ENCODE data around the gene HRH4.

The HRH4 gene

GRCh38 chr18:24459772-24460171 lies 665 bp upstream of the HRH4 start:
- TF ChIP-seq EZH2phosphoT487 (IDR thresholded peaks at IDR 0.05; ENCODE audit: low read length) (no peak), CTCF (IDR thresholded peaks at IDR 0.05; ENCODE audit: low read length) (no peak), EZH2 (optimal IDR thresholded peaks at IDR 0.05; ENCODE audit: low read depth, low read length) (no peak)
- H3K4me2 ChIP-seq (ENCODE audit: low read depth, low read length) = no peak overlapping the region
- H3F3A ChIP-seq (ENCODE audit: insufficient read depth, low read length) = no peaks in the 10 kb centered on the region
- no peaks in the 10 kb centered on the region for H3K27me3 ChIP-seq (replicated peaks; ENCODE audit: insufficient read depth, low read length)
- H3K27ac ChIP-seq (ENCODE audit: low read length) = no peak overlapping the region
- no peaks in the 10 kb centered on the region for H4K20me1 ChIP-seq (ENCODE audit: insufficient read depth, low read length)
- no peaks in the 10 kb centered on the region for H3K9me2 ChIP-seq (replicated peaks; ENCODE audit: insufficient read depth, low read length)
- H3K4me1 ChIP-seq (ENCODE audit: low read length) = no peaks in the 10 kb centered on the region
- no peak overlapping the region for H3K9ac ChIP-seq (ENCODE audit: low read length)
- H3K4me3 ChIP-seq (ENCODE audit: low read length) = no peak overlapping the region
- H3K36me3 ChIP-seq (replicated peaks; ENCODE audit: insufficient read depth, low read length) = no peaks in the 10 kb centered on the region
- H3K9me3 ChIP-seq (replicated peaks; ENCODE audit: insufficient read depth, low read length) = no peaks in the 10 kb centered on the region
- no peaks in the 10 kb centered on the region for H3K79me2 ChIP-seq (ENCODE audit: low read length)
- H2AFZ ChIP-seq (ENCODE audit: low read length) = no peak overlapping the region
- no peak for DNase-seq

GRCh38 chr18:24461996-24462395 lies 1.6 kb downstream of the HRH4 start:
- H3K27me3 ChIP-seq (replicated peaks; ENCODE audit: insufficient read depth, low read length) = no peaks in the 10 kb centered on the region
- no peaks in the 10 kb centered on the region for H3F3A ChIP-seq (ENCODE audit: insufficient read depth, low read length)
- H3K27ac ChIP-seq (ENCODE audit: low read length) = no peak overlapping the region
- no peak for TF ChIP-seq CTCF (IDR thresholded peaks at IDR 0.05; ENCODE audit: low read length)
- no peak for TF ChIP-seq EZH2phosphoT487 (IDR thresholded peaks at IDR 0.05; ENCODE audit: low read length)
- TF ChIP-seq EZH2 (optimal IDR thresholded peaks at IDR 0.05; ENCODE audit: low read depth, low read length) = no peak
- H4K20me1 ChIP-seq (ENCODE audit: insufficient read depth, low read length) = no peaks in the 10 kb centered on the region
- no peak overlapping the region for H3K4me2 ChIP-seq (ENCODE audit: low read depth, low read length)
- H3K4me1 ChIP-seq (ENCODE audit: low read length) = no peaks in the 10 kb centered on the region
- H3K9me3 ChIP-seq (replicated peaks; ENCODE audit: insufficient read depth, low read length) = no peaks in the 10 kb centered on the region
- DNase-seq = no peak
- no peaks in the 10 kb centered on the region for H3K9me2 ChIP-seq (replicated peaks; ENCODE audit: insufficient read depth, low read length)
- no peak overlapping the region for H2AFZ ChIP-seq (ENCODE audit: low read length)
- H3K9ac ChIP-seq (ENCODE audit: low read length) = no peak overlapping the region
- H3K4me3 ChIP-seq (ENCODE audit: low read length) = no peak overlapping the region
- no peaks in the 10 kb centered on the region for H3K36me3 ChIP-seq (replicated peaks; ENCODE audit: insufficient read depth, low read length)
- H3K79me2 ChIP-seq (ENCODE audit: low read length) = no peaks in the 10 kb centered on the region

GRCh38 chr18:24462838-24463775 lies 2.7 kb downstream of the HRH4 start:
- TF ChIP-seq CTCF (IDR thresholded peaks at IDR 0.05; ENCODE audit: low read length) (no peak), EZH2 (optimal IDR thresholded peaks at IDR 0.05; ENCODE audit: low read depth, low read length) (no peak), EZH2phosphoT487 (IDR thresholded peaks at IDR 0.05; ENCODE audit: low read length) (no peak)
- Histone ChIP-seq H3K9me2 (replicated peaks; ENCODE audit: insufficient read depth, low read length) (no peaks in the 10 kb centered on the region), H3K4me2 (ENCODE audit: low read depth, low read length) (no peak overlapping the region), H3K9me3 (replicated peaks; ENCODE audit: insufficient read depth, low read length) (no peaks in the 10 kb centered on the region), H3K4me3 (ENCODE audit: low read length) (no peak overlapping the region), H3K27ac (ENCODE audit: low read length) (no peak overlapping the region), H3K27me3 (replicated peaks; ENCODE audit: insufficient read depth, low read length) (no peaks in the 10 kb centered on the region), H2AFZ (ENCODE audit: low read length) (no peak overlapping the region), H3F3A (ENCODE audit: insufficient read depth, low read length) (no peaks in the 10 kb centered on the region), H3K36me3 (replicated peaks; ENCODE audit: insufficient read depth, low read length) (no peaks in the 10 kb centered on the region), H3K79me2 (ENCODE audit: low read length) (no peaks in the 10 kb centered on the region), H4K20me1 (ENCODE audit: insufficient read depth, low read length) (no peaks in the 10 kb centered on the region), H3K9ac (ENCODE audit: low read length) (no peak overlapping the region), H3K4me1 (ENCODE audit: low read length) (no peaks in the 10 kb centered on the region)
- no peak for DNase-seq

Measured in MM.1S (cell line).